Ascending aorta (tissue), 2 donors: ENCODE results near the gene GEMIN8. TPM values are rescaled to one million over a fixed set of nuclear protein-coding genes. Genes with fewer than 3 reads are reported as not detected.

Source experiments
- DNase-seq, 2 donors: peaks; one replicate each; pipeline ENCODE4 v3.0.0-alpha.2; 2019; ENCODE audit warnings: low spot score in 2 of 2
- H3K27ac ChIP-seq, 2 donors: fragments of 200-600 bp; sonication (generic); one replicate each; pipeline ENCODE4 v1.5.1; 2016 to 2017; ENCODE audit warnings: mild to moderate bottlenecking in 1 of 2
- H3K27me3 ChIP-seq: fragments of 200-600 bp; sonication (generic); one replicate; pipeline ENCODE4 v1.5.1; 2017
- H3K36me3 ChIP-seq, 2 donors: fragments of 200-600 bp; sonication (generic); one replicate each; pipeline ENCODE4 v1.5.1; 2016
- H3K4me1 ChIP-seq, 2 donors: fragments of 200-600 bp; sonication (generic); one replicate each; pipeline ENCODE4 v1.5.1; 2016 to 2017; ENCODE audit warnings: mild to moderate bottlenecking in 1 of 2
- H3K4me3 ChIP-seq, 2 donors: fragments of 200-600 bp; sonication (generic); one replicate each; pipeline ENCODE4 v1.5.1; 2016 to 2017; ENCODE audit warnings: mild to moderate bottlenecking in 1 of 2
- H3K9me3 ChIP-seq, 2 donors: fragments of 200-600 bp; sonication (generic); one replicate each; pipeline ENCODE4 v1.5.1; 2016
- intact Hi-C: fragments of 100-400 bp; cut with DNase I; formaldehyde crosslinking; loops from one replicate; pipeline ENCODE4 v1.15.1; 2023
- total RNA-seq: library from RNA; depleted of rRNA; stranded (reverse); fragments of >200 nt; gene quantifications from one replicate; pipeline ENCODE4 v1.1.0, GENCODE V29; 2016
- TF ChIP-seq, protein P1 (sequence below), 3 experiments: fragments of 200-600 bp in 2 of 3; fragments of 450-650 bp in 1 of 3; sonication (generic) in 2 of 3; IDR thresholded peaks; one replicate each; pipeline ENCODE4 v1.5.1; 2016 to 2019; ENCODE audit warnings: antibody characterized with exemption in 3 of 3, mild to moderate bottlenecking in 1 of 3, moderate library complexity in 1 of 3

The GEMIN8 gene
- total RNA-seq, 1 donor from 2014 or later, result 1.5 TPM

DNA sequence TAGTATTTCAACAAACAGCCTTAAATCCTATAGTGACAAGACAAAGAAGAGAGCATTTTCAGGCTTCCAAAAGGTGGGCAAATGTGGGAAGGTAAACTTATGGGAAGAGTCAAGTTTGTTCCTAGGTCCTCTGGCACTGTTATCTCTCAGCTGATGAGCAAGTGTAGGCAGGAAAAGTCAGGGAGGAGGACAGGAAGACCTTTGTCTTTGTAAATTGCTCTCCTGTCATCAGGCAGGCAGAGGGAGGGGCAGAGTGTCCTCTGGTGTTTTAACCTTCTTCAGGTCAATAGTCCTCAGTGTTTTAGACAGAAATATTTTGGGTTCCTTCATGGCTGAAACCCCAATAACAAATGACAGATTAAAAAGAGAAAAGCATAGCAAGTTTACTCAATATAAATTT lies 13.5 kb upstream of the GEMIN8 start:
- DNase-seq, result no peak
- H3K4me1 ChIP-seq, result no peaks in the 10 kb centered on the region
- intact Hi-C loops, result loop anchor here (5.0 kb wide), 1 partner anchor 1199 kb away; no protein-coding TSS in a partner anchor
- TF ChIP-seq, protein P1, sequence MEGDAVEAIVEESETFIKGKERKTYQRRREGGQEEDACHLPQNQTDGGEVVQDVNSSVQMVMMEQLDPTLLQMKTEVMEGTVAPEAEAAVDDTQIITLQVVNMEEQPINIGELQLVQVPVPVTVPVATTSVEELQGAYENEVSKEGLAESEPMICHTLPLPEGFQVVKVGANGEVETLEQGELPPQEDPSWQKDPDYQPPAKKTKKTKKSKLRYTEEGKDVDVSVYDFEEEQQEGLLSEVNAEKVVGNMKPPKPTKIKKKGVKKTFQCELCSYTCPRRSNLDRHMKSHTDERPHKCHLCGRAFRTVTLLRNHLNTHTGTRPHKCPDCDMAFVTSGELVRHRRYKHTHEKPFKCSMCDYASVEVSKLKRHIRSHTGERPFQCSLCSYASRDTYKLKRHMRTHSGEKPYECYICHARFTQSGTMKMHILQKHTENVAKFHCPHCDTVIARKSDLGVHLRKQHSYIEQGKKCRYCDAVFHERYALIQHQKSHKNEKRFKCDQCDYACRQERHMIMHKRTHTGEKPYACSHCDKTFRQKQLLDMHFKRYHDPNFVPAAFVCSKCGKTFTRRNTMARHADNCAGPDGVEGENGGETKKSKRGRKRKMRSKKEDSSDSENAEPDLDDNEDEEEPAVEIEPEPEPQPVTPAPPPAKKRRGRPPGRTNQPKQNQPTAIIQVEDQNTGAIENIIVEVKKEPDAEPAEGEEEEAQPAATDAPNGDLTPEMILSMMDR (IDR thresholded peaks at IDR 0.05), result no peak
- H3K27ac ChIP-seq, result no peak overlapping the region
- no peaks in the 10 kb centered on the region for H3K27me3 ChIP-seq
- no peak overlapping the region for H3K4me3 ChIP-seq
- H3K36me3 ChIP-seq, result no peaks in the 10 kb centered on the region
- no peaks in the 10 kb centered on the region for H3K9me3 ChIP-seq

DNA sequence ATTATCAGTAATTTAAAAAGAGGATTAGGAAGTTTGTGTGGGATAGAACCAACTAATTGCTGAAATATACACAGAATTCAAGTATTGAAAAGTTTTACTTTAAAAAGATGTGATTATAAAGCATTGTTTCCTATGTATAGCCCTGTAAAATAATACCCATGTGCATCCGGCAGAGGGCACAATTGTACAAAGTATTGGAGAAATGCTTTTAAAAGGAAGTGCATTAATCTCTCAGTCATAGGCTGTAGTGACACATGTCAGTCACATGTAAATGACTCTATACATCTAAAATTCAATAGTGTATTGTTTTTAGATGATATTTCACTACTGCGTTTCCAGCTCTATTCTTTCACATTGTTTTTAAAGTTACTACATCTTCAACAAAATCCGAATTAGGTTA lies 9.7 kb upstream of the GEMIN8 start:
- TF ChIP-seq, protein P1 (IDR thresholded peaks at IDR 0.05), result peak; percentile 49 to 68 (median 56)
- Histone ChIP-seq H3K36me3 (no peaks in the 10 kb centered on the region), H3K27ac (no peak overlapping the region), H3K4me3 (no peak overlapping the region), H3K4me1 (no peaks in the 10 kb centered on the region), H3K27me3 (no peaks in the 10 kb centered on the region), H3K9me3 (no peaks in the 10 kb centered on the region)
- intact Hi-C loops, result loop anchor here (2.0 to 10.0 kb wide), 2 partner anchors 1085 to 1103 kb away; no protein-coding TSS in a partner anchor
- no peak for DNase-seq

DNA sequence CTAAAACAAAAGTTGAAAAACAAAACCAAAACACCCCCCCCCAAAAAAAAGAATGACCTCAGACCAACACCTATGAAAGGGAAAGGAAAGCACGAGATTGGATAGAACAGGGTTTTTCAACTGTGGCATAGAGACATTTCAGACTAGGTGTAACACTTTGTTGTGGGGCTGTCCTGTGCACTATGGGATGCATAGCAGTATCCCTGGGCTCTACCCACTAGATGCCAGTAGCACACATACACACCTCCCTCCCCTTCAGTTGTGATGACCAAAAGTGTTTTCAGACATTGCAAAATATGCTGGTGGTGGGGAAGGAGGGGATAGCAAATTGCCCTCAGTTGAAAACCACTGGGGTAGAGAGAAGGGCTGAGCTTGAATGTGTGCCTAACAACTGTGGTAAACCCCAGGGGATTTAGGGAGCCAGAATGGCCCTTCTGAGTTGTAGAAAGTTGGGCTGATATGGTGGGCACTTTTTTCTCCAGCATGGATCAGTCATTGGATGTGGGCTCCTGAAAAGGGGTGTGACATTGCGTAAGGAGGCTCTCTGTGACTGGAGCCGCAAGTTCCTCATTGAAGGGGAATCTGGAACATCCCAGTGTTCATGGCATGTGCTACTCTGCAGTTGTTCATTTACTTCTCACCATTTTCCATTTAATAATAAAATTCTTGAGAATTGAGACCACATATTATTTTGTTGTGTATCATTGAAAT lies 8.8 kb upstream of the GEMIN8 start:
- TF ChIP-seq, protein P1 (IDR thresholded peaks at IDR 0.05), result no peak
- intact Hi-C loops, result loop anchor here (2.0 to 10.0 kb wide), 2 partner anchors 1084 to 1104 kb away; no protein-coding TSS in a partner anchor
- Histone ChIP-seq H3K27ac (no peak overlapping the region), H3K4me1 (no peaks in the 10 kb centered on the region), H3K27me3 (no peaks in the 10 kb centered on the region), H3K4me3 (no peak overlapping the region), H3K36me3 (no peaks in the 10 kb centered on the region), H3K9me3 (no peaks in the 10 kb centered on the region)
- no peak for DNase-seq

DNA sequence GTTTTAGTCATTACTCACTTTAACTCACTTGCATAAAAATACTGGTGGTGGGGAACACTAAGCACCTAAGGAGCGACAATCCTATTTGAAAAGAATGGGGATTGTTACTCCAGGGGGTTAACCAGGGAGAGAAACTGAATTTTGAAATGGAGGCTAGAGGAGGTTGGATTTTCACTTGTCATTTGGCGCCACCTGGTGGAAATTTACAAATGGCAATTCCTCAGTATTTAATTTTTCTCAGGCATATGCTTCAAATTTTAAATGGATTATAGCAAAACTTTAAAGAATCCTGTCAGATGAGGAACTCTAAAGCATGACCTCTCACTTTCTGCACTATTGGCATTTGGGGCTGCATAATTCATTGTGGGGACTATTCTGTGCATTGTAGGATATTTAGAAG lies 2.7 kb upstream of the GEMIN8 start:
- H3K9me3 ChIP-seq, result no peaks in the 10 kb centered on the region
- DNase-seq, result peak in 1 of 2 donors; percentile 78
- H3K27me3 ChIP-seq, result no peaks in the 10 kb centered on the region
- no peaks in the 10 kb centered on the region for H3K36me3 ChIP-seq
- intact Hi-C loops, result loop anchor here (1.0 to 10.0 kb wide), 4 partner anchors 373 to 1645 kb away; no protein-coding TSS in a partner anchor
- H3K27ac ChIP-seq, result peak overlapping the region in 1 of 2 donors; percentile 57
- H3K4me3 ChIP-seq, result no peak overlapping the region
- TF ChIP-seq, protein P1 (IDR thresholded peaks at IDR 0.05), result peak; percentile 66 to 73 (median 70)
- peaks cover 0 to 15% of the 10 kb centered on the region in 2 donors for H3K4me1 ChIP-seq

DNA sequence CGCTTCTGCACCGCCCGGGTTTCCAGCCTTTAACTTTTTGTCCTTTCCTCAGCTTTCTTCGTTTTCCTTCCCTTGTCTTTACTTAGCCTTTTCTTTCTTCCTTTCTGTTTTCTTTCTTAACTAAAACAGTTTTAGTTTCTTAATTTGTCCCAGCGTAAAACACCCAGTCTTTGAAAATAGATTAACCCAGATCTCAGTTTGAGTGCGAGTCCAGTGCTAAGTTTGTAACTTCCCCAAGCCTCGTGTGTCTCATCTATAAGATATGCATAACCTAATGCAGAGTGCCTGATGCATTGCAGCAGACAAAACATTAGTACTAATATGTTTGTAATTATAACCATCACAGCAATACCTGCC lies 460 bp upstream of the GEMIN8 start:
- H3K27ac ChIP-seq, result peak overlapping the region; percentile 73 to 88
- H3K27me3 ChIP-seq, result no peaks in the 10 kb centered on the region
- no peaks in the 10 kb centered on the region for H3K36me3 ChIP-seq
- TF ChIP-seq, protein P1 (IDR thresholded peaks at IDR 0.05), result no peak
- peak overlapping the region; percentile 84 to 88 for H3K4me3 ChIP-seq
- no peak for DNase-seq
- H3K9me3 ChIP-seq, result no peaks in the 10 kb centered on the region
- intact Hi-C loops, result loop anchor here (2.0 to 10.0 kb wide), 3 partner anchors 279 to 1647 kb away; no protein-coding TSS in a partner anchor
- H3K4me1 ChIP-seq, result peaks cover 0 to 16% of the 10 kb centered on the region in 2 donors
